CD4-positive, alpha-beta memory T cell (primary cell): ENCODE data around the gene BTBD10. TPM values are rescaled to one million over a fixed set of nuclear protein-coding genes. Genes with fewer than 3 reads are reported as not detected.

Experiments used
- CTCF ChIA-PET: fragments of 350-600 bp; sonication (Branson Sonifier 250); formaldehyde crosslinking; loops from one replicate; lab custom pipeline; 2021; ENCODE audit warnings: inconsistent platforms; ENCODE audit not compliant: partially characterized antibody; lab: Charles Lee
- POLR2A ChIA-PET: fragments of 350-600 bp; sonication (Branson Sonifier 250); formaldehyde crosslinking; loops from one replicate; lab custom pipeline; 2021; ENCODE audit not compliant: partially characterized antibody; lab: Charles Lee
- DNase-seq, 5 donors: peaks; one replicate each; pipeline versions ENCODE4 v3.0.0 to v3.0.0-alpha.2; 2020 to 2022; ENCODE audit warnings: mixed read lengths in 1 of 5
- H3K27ac ChIP-seq: one replicate; pipeline ENCODE4 v1.7.0; 2013; ENCODE audit warnings: low read depth, low read length
- H3K27me3 ChIP-seq: 2 replicates; pipeline ENCODE4 v1.7.0; 2013; ENCODE audit warnings: mild to moderate bottlenecking, low read length, moderate library complexity; ENCODE audit not compliant: insufficient read depth
- H3K36me3 ChIP-seq: 2 replicates; pipeline ENCODE4 v1.7.0; 2013; ENCODE audit warnings: mild to moderate bottlenecking, low read length, moderate library complexity; ENCODE audit not compliant: insufficient read depth
- H3K4me1 ChIP-seq: 2 replicates; pipeline ENCODE4 v1.7.0; 2013; ENCODE audit warnings: mild to moderate bottlenecking, low read length, moderate library complexity; ENCODE audit not compliant: insufficient read depth
- H3K4me3 ChIP-seq, 2 donors: one replicate each; pipeline ENCODE4 v1.7.0; 2013; ENCODE audit warnings: low read length in 2 of 2, mild to moderate bottlenecking in 1 of 2
- H3K9me3 ChIP-seq, 2 donors: one replicate each; pipeline ENCODE4 v1.7.0; 2013; ENCODE audit warnings: low read length in 2 of 2, control low read depth in 1 of 2; ENCODE audit not compliant: control insufficient read depth in 1 of 2
- H3K27ac Mint-ChIP-seq, 7 donors: one replicate each; pipeline ENCODE4 v1.8.0; 2020 to 2021; ENCODE audit warnings: mixed read lengths in 7 of 7, mild to moderate bottlenecking in 6 of 7, inconsistent platforms in 3 of 7, moderate library complexity in 3 of 7
- H3K27me3 Mint-ChIP-seq, 2 donors: one replicate each; pipeline ENCODE4 v1.8.0; 2020 to 2021; ENCODE audit warnings: mixed read lengths in 2 of 2
- H3K36me3 Mint-ChIP-seq, 2 donors: one replicate each; pipeline ENCODE4 v1.8.0; 2020 to 2021; ENCODE audit warnings: mixed read lengths in 2 of 2, inconsistent platforms in 1 of 2, mild to moderate bottlenecking in 1 of 2
- H3K4me1 Mint-ChIP-seq, 4 donors: one replicate each; pipeline ENCODE4 v1.8.0; 2020 to 2021; ENCODE audit warnings: mixed read lengths in 4 of 4, mild to moderate bottlenecking in 1 of 4
- H3K4me3 Mint-ChIP-seq, 8 donors: one replicate each; pipeline ENCODE4 v1.8.0; 2020 to 2021; ENCODE audit warnings: mixed read lengths in 8 of 8, mild to moderate bottlenecking in 7 of 8, moderate library complexity in 6 of 8, inconsistent platforms in 3 of 8
- H3K9me3 Mint-ChIP-seq, 8 donors: one replicate each; pipeline ENCODE4 v1.8.0; 2020 to 2021; ENCODE audit warnings: mixed read lengths in 8 of 8, mild to moderate bottlenecking in 5 of 8, inconsistent platforms in 3 of 8, moderate library complexity in 1 of 8
- intact Hi-C: fragments of 100-400 bp; cut with micrococcal nuclease; formaldehyde crosslinking; loops from one replicate; pipeline ENCODE4 v1.15.1; 2023
- polyA plus RNA-seq, 2 donors: library from polyadenylated mRNA; unstranded; fragments of 300-500 nt; fragmentation: Illumina TruSeq; gene quantifications; one replicate each; pipeline ENCODE4 v1.2.3, GENCODE V29; 2021
- total RNA-seq, 2 experiments: library from RNA; stranded (reverse); gene quantifications; one replicate each; pipeline ENCODE4 v1.2.3, GENCODE V29; 2021

Gene BTBD10
- total and polyA plus RNA-seq, 4 experiments from 2014 or later = 11.5 to 22.6 (median 18.0) TPM

GRCh38 chr11:13380731-13381130 lies 82.3 kb downstream of the BTBD10 start:
- Histone ChIP-seq H3K36me3 (peaks cover 61% of the 10 kb centered on the region), H3K4me1 (no peaks in the 10 kb centered on the region)
- H3K27ac Mint-ChIP-seq = peak overlapping the region in 4 of 7 donors; percentile 57 to 75 (median 71)

GRCh38 chr11:13378316-13378715 lies 84.7 kb downstream of the BTBD10 start:
- H3K4me1 Mint-ChIP-seq = peaks cover 0 to 2% (median 0%) of the 10 kb centered on the region in 4 donors
- Histone ChIP-seq H3K27me3 (no peaks in the 10 kb centered on the region), H3K36me3 (peaks cover 76% of the 10 kb centered on the region), H3K9me3 (no peaks in the 10 kb centered on the region), H3K4me3 (no peak overlapping the region), H3K27ac (no peak overlapping the region), H3K4me1 (no peaks in the 10 kb centered on the region)
- peaks cover 72 to 96% of the 10 kb centered on the region in 2 donors for H3K36me3 Mint-ChIP-seq
- no peaks in the 10 kb centered on the region for H3K9me3 Mint-ChIP-seq
- DNase-seq = no peak
- POLR2A ChIA-PET = no interaction called here
- CTCF ChIA-PET = interaction anchor here (1.3 to 1.5 kb wide), 2 partner anchors 9 to 42 kb away, joined by 3 read pairs; no protein-coding TSS in a partner anchor
- H3K27ac Mint-ChIP-seq = peak overlapping the region in 4 of 7 donors; percentile 6 to 58 (median 26)
- no peaks in the 10 kb centered on the region for H3K27me3 Mint-ChIP-seq
- H3K4me3 Mint-ChIP-seq = no peak overlapping the region
- intact Hi-C loops = no loop called here

More at GRCh38 chr11:13380731-13381130, 82.3 kb downstream of the BTBD10 start:
- Mint-ChIP-seq H3K4me1 (peaks cover 0 to 1% (median 0%) of the 10 kb centered on the region in 4 donors), H3K27me3 (no peaks in the 10 kb centered on the region), H3K9me3 (no peaks in the 10 kb centered on the region), H3K36me3 (peaks cover 51 to 92% of the 10 kb centered on the region in 2 donors), H3K4me3 (no peak overlapping the region)
- CTCF ChIA-PET = interaction anchor here (1.0 to 1.6 kb wide), 2 partner anchors 14 to 35 kb away, joined by 3 to 4 read pairs; no protein-coding TSS in a partner anchor
- no peak for DNase-seq
- POLR2A ChIA-PET = no interaction called here
- Histone ChIP-seq H3K27ac (no peak overlapping the region), H3K9me3 (no peaks in the 10 kb centered on the region), H3K27me3 (no peaks in the 10 kb centered on the region), H3K4me3 (no peak overlapping the region)
- intact Hi-C loops = no loop called here

DNA sequence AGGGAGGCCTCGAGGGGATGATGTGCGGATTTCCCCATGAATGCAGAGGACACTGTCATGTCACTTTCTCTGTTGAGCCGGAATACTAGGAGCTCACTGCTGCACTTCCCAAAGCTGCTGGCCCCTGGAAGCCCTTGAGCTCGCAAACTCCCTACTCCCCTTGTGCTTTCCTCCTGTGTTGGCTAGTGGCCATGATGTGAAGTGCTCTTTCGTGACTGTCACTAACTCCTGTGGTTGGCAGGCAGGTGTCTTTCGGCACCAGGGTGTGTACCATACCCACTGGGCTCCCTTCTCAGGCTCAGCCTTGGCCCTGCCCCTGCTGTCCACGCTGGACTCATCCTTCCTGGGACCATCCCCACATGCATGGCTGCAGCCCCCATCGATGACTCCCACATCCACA lies 86.2 kb downstream of the BTBD10 start:
- no peak overlapping the region for H3K27ac ChIP-seq
- no peaks in the 10 kb centered on the region for H3K9me3 Mint-ChIP-seq
- no peaks in the 10 kb centered on the region for H3K27me3 ChIP-seq
- peaks cover 0 to 2% (median 0%) of the 10 kb centered on the region in 4 donors for H3K4me1 Mint-ChIP-seq
- DNase-seq = no peak
- H3K36me3 ChIP-seq = peaks cover 90% of the 10 kb centered on the region
- intact Hi-C loops = no loop called here
- peaks cover 63 to 84% of the 10 kb centered on the region in 2 donors for H3K36me3 Mint-ChIP-seq
- peak overlapping the region in 5 of 7 donors; percentile 1 to 68 (median 53) for H3K27ac Mint-ChIP-seq
- ChIA-PET CTCF (interaction anchor here (1.0 kb wide), 1 partner anchor 33 kb away, joined by 3 read pairs; no protein-coding TSS in a partner anchor), POLR2A (no interaction called here)
- H3K4me1 ChIP-seq = no peaks in the 10 kb centered on the region
- no peak overlapping the region for H3K4me3 Mint-ChIP-seq
- no peak overlapping the region for H3K4me3 ChIP-seq
- H3K9me3 ChIP-seq = no peaks in the 10 kb centered on the region
- no peaks in the 10 kb centered on the region for H3K27me3 Mint-ChIP-seq

GRCh38 chr11:13376402-13376801 lies 86.6 kb downstream of the BTBD10 start:
- H3K9me3 ChIP-seq = no peaks in the 10 kb centered on the region
- no peaks in the 10 kb centered on the region for H3K27me3 Mint-ChIP-seq
- no peaks in the 10 kb centered on the region for H3K9me3 Mint-ChIP-seq
- H3K36me3 ChIP-seq = peaks cover 90% of the 10 kb centered on the region
- no peak for DNase-seq
- CTCF ChIA-PET = interaction anchor here (1.0 to 1.3 kb wide), 2 partner anchors 9 to 33 kb away, joined by 3 to 8 read pairs; no protein-coding TSS in a partner anchor
- peaks cover 58 to 79% of the 10 kb centered on the region in 2 donors for H3K36me3 Mint-ChIP-seq
- peak overlapping the region in 2 of 7 donors; percentile 62 to 68 for H3K27ac Mint-ChIP-seq
- peaks cover 0 to 2% (median 0%) of the 10 kb centered on the region in 4 donors for H3K4me1 Mint-ChIP-seq
- H3K27ac ChIP-seq = no peak overlapping the region
- intact Hi-C loops = no loop called here
- POLR2A ChIA-PET = no interaction called here
- H3K4me3 ChIP-seq = no peak overlapping the region
- no peaks in the 10 kb centered on the region for H3K4me1 ChIP-seq
- no peak overlapping the region for H3K4me3 Mint-ChIP-seq
- H3K27me3 ChIP-seq = no peaks in the 10 kb centered on the region

DNA sequence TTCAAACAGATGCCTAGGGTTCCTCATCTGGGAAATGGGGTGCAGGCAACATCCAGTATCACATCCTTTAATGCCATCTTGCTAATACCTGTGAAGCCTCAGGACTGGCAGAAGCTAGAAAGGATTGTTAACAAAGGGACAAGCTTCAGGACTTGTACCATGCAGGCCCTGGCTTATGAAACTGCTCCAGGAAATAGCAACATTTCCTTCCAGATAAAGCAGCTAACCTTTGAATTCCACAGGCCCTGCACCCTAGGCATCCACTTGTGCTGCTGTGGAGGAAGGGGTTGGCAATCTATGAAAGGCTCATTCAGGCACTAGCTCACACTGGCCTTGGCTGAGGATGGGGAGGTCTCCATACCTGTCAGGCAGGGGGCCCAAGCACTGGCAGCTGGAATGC lies 87.2 kb downstream of the BTBD10 start:
- H3K4me3 ChIP-seq = no peak overlapping the region
- no peaks in the 10 kb centered on the region for H3K27me3 ChIP-seq
- POLR2A ChIA-PET = no interaction called here
- CTCF ChIA-PET = interaction anchor here (1.0 to 1.3 kb wide), 2 partner anchors 10 to 32 kb away, joined by 3 to 8 read pairs; no protein-coding TSS in a partner anchor
- H3K9me3 ChIP-seq = no peaks in the 10 kb centered on the region
- intact Hi-C loops = no loop called here
- H3K4me1 ChIP-seq = no peaks in the 10 kb centered on the region
- no peaks in the 10 kb centered on the region for H3K9me3 Mint-ChIP-seq
- H3K36me3 Mint-ChIP-seq = peaks cover 53 to 73% of the 10 kb centered on the region in 2 donors
- peaks cover 0 to 2% (median 0%) of the 10 kb centered on the region in 4 donors for H3K4me1 Mint-ChIP-seq
- no peak overlapping the region for H3K4me3 Mint-ChIP-seq
- H3K27ac Mint-ChIP-seq = peak overlapping the region in 5 of 7 donors; percentile 7 to 62 (median 12)
- peaks cover 93% of the 10 kb centered on the region for H3K36me3 ChIP-seq
- H3K27me3 Mint-ChIP-seq = no peaks in the 10 kb centered on the region
- no peak for DNase-seq
- H3K27ac ChIP-seq = no peak overlapping the region

DNA sequence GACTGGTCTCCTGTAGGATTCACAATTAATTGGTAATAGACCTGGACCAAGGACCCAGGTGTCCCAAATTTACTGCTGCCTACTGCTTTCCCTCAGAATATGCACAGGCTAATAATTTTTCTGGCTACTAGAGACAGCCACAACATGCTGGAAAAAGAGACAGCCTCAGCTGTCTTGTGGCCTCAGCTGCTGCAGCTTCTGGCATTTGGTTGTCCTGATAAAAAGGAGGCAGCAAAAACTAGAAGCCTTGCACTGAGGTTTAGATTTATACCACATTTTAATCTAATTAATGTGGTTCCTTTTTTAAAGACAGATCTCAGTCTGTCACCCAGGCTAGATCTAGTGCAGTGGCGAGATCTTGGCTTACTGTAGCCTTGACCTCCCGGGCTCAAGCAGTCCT lies 89.8 kb downstream of the BTBD10 start:
- H3K27ac Mint-ChIP-seq = peak overlapping the region in 1 of 7 donors; percentile 29
- Histone ChIP-seq H3K27ac (no peak overlapping the region), H3K9me3 (no peaks in the 10 kb centered on the region), H3K36me3 (peaks cover 99% of the 10 kb centered on the region), H3K4me3 (no peak overlapping the region), H3K4me1 (no peaks in the 10 kb centered on the region), H3K27me3 (no peaks in the 10 kb centered on the region)
- intact Hi-C loops = no loop called here
- ChIA-PET POLR2A (no interaction called here), CTCF (interaction anchor here (1.0 to 1.5 kb wide), 3 partner anchors 12 to 409 kb away, joined by 3 read pairs; no protein-coding TSS in a partner anchor)
- no peak overlapping the region for H3K4me3 Mint-ChIP-seq
- H3K27me3 Mint-ChIP-seq = no peaks in the 10 kb centered on the region
- peaks cover 0 to 2% (median 0%) of the 10 kb centered on the region in 4 donors for H3K4me1 Mint-ChIP-seq
- DNase-seq = no peak
- peaks cover 47 to 52% of the 10 kb centered on the region in 2 donors for H3K36me3 Mint-ChIP-seq
- no peaks in the 10 kb centered on the region for H3K9me3 Mint-ChIP-seq

GRCh38 chr11:13368041-13368446 lies 95.0 kb downstream of the BTBD10 start:
- Mint-ChIP-seq H3K4me1 (no peaks in the 10 kb centered on the region), H3K27ac (peak overlapping the region in 2 of 7 donors; percentile 20 to 25), H3K4me3 (no peak overlapping the region), H3K27me3 (no peaks in the 10 kb centered on the region), H3K9me3 (no peaks in the 10 kb centered on the region), H3K36me3 (peaks cover 47 to 54% of the 10 kb centered on the region in 2 donors)
- intact Hi-C loops = no loop called here
- Histone ChIP-seq H3K27ac (no peak overlapping the region), H3K4me3 (no peak overlapping the region), H3K27me3 (no peaks in the 10 kb centered on the region), H3K9me3 (no peaks in the 10 kb centered on the region), H3K4me1 (no peaks in the 10 kb centered on the region), H3K36me3 (peaks cover 91% of the 10 kb centered on the region)
- ChIA-PET POLR2A (no interaction called here), CTCF (interaction anchor here (1.5 kb wide), 1 partner anchor 13 kb away, joined by 3 read pairs; no protein-coding TSS in a partner anchor)
- DNase-seq = no peak
